D721Med (cell line): Measurements from ENCODE around the gene SPIB.

ENCODE experiments used
- DNase-seq: peaks from one replicate; pipeline ENCODE4 v3.0.0; 2011; ENCODE audit warnings: low spot score; ENCODE audit not compliant: insufficient read length
- FAIRE-seq: peaks from 2 replicates; lab custom pipeline; 2011; peaks lifted over from hg19 to GRCh38; lab: Jason Lieb, UNC
- TF ChIP-seq, protein P1 (sequence below): IDR thresholded peaks from 2 replicates; pipeline ENCODE4 v1.5.1; 2012; ENCODE audit warnings: mild to moderate bottlenecking, control low read depth; ENCODE audit not compliant: insufficient read depth; ENCODE audit errors: missing control alignments

The SPIB gene

DNA sequence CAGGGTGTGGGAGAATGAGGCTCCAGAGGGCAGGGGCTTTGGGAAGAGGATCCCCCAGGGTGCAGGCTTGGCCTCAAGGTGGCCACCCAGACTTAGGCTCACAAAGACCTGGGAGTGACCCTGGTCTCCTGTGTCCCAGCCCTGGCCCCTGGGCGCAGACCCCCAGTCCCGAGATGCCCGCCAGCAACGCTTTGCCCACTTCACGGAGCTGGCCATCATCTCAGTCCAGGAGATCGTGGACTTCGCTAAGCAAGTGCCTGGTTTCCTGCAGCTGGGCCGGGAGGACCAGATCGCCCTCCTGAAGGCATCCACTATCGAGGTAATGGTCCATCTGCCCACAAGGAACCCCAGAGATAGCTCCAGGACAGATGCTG, 39.9 kb upstream of the SPIB start:
- DNase-seq: no peak
- FAIRE-seq: no peak
- TF ChIP-seq, protein P1, sequence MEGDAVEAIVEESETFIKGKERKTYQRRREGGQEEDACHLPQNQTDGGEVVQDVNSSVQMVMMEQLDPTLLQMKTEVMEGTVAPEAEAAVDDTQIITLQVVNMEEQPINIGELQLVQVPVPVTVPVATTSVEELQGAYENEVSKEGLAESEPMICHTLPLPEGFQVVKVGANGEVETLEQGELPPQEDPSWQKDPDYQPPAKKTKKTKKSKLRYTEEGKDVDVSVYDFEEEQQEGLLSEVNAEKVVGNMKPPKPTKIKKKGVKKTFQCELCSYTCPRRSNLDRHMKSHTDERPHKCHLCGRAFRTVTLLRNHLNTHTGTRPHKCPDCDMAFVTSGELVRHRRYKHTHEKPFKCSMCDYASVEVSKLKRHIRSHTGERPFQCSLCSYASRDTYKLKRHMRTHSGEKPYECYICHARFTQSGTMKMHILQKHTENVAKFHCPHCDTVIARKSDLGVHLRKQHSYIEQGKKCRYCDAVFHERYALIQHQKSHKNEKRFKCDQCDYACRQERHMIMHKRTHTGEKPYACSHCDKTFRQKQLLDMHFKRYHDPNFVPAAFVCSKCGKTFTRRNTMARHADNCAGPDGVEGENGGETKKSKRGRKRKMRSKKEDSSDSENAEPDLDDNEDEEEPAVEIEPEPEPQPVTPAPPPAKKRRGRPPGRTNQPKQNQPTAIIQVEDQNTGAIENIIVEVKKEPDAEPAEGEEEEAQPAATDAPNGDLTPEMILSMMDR: no peak

GRCh38 chr19:50379602-50380001, 39.1 kb upstream of the SPIB start:
- FAIRE-seq (no peak), DNase-seq (no peak)
- TF ChIP-seq, protein P1: no peak

DNA sequence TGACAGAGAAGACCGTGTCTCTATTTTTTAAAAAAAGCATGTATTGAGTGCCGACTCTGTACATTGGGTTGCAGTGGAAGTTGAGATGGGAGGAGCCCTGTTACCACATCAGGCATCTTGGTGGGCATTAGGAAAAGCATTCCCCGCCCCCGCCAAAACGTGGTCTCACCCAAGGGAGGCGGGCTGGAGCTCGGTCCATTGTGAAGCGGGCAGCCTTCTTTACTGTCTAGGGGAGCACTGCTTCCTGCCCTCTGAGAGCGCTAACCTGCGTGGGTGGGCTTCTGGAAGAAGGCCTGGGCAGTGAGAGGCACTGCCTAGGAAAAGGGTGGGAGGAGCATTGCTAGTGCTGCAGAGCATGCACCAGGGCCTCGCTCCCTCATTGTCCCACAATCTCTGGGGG, 38.6 kb upstream of the SPIB start:
- no peak for FAIRE-seq
- no peak for DNase-seq
- TF ChIP-seq, protein P1: no peak

DNA sequence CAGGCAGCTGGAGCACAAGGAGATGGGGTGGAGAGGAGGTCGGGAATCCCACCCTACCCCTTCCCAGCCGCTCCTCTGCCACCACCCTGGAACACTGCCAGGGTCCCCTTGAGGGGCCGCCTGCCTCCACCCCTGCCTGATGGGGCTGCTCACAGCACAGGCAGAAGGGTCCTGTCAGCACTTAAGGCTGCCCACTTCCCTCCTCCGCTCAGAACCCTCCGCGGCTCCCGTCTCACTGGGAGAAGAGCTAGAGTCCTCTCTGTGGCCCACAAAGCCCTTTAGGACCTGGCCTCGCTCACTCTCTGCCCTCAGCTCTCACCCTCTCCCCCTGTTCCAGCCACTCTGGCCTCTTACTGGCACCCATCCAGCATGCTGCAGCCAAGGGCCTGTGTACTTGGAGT, 38.0 kb upstream of the SPIB start:
- FAIRE-seq (no peak), DNase-seq (no peak)
- TF ChIP-seq, protein P1: no peak

- TF ChIP-seq, protein P1: no peak
- DNase-seq (no peak), FAIRE-seq (no peak)
These were observed 36.6 kb upstream of the SPIB start for GRCh38 chr19:50381881-50382729.

- FAIRE-seq (no peak), DNase-seq (no peak)
- TF ChIP-seq, protein P1: no peak
These were observed 35.5 kb upstream of the SPIB start for GRCh38 chr19:50383001-50383851.
